Lower lobe of right lung (tissue), 2 donors: Measurements from ENCODE around the gene UBAP1. TPM values are rescaled to one million over a fixed set of nuclear protein-coding genes. Genes with fewer than 3 reads are reported as not detected.
"Not testable (repeated sequence)": the region's sequence is repeated elsewhere in the genome, so short reads cannot be mapped to it uniquely, and the experiment has no call there.

Experiments used
- ATAC-seq, 2 donors: fragments of 200-7000 bp; cut with Tn5 transposase; one replicate each; pipeline ENCODE4 v1.9.1; 2020 to 2022; ENCODE audit warnings: mild to moderate bottlenecking in 2 of 2, moderate library complexity in 2 of 2
- DNase-seq: peaks from one replicate; pipeline ENCODE4 v3.0.0-alpha.2; 2020
- H3K27ac ChIP-seq: fragments of 200-600 bp; one replicate; pipeline ENCODE4 v1.8.0; 2022
- H3K27me3 ChIP-seq: fragments of 200-600 bp; one replicate; pipeline ENCODE4 v1.8.0; 2022; ENCODE audit warnings: low read depth
- H3K36me3 ChIP-seq: fragments of 200-600 bp; one replicate; pipeline ENCODE4 v1.8.0; 2022; ENCODE audit warnings: mild to moderate bottlenecking
- H3K4me1 ChIP-seq: fragments of 200-600 bp; one replicate; pipeline ENCODE4 v1.8.0; 2022
- H3K4me3 ChIP-seq: fragments of 200-600 bp; one replicate; pipeline ENCODE4 v1.8.0; 2022; ENCODE audit warnings: mild to moderate bottlenecking
- H3K9me3 ChIP-seq: fragments of 200-600 bp; one replicate; pipeline ENCODE4 v1.8.0; 2022
- intact Hi-C: fragments of 100-400 bp; cut with DNase I; formaldehyde crosslinking; loops from one replicate; pipeline ENCODE4 v1.11.0; 2022
- total RNA-seq: library from RNA; stranded (reverse); fragmentation: NEBNext Ultra II Directional; extraction: Animal tissue kit (Norgen Biotek cat#: 25700); gene quantifications from one replicate; pipeline ENCODE4 v1.2.1, GENCODE V29; 2021
- TF ChIP-seq, protein P1 (sequence below): fragments of 200-600 bp; IDR thresholded peaks from one replicate; pipeline ENCODE4 v1.8.0; 2022; ENCODE audit warnings: antibody characterized with exemption, mild to moderate bottlenecking
- donor health status: DM: no; HTN: yes; CAD: no; lungs with severe emphysema.

Gene UBAP1
- total RNA-seq, 1 donor from 2014 or later = 47.0 TPM

DNA sequence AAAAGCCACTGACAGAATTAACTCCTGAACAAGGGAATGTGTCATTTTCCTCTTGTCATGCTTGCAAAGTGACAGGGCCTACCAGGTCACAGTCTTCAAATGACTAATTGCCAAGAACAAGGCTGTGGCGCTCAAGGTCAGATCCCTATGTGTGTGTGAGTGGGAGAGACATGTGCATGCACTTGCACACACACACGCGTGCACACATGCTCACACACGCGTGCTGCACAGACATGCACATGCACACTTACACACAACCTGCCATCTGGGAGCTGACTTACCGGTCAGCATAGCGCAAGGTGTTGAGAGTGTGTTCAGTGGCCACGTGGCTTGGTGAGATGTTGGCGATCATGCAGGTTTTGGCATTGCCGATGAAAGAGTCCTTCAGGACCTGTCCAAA, 80.5 kb downstream of the UBAP1 start:
- Histone ChIP-seq H3K36me3 (peaks cover 9% of the 10 kb centered on the region), H3K4me3 (no peak overlapping the region), H3K9me3 (no peaks in the 10 kb centered on the region), H3K27me3 (no peaks in the 10 kb centered on the region), H3K27ac (no peak overlapping the region), H3K4me1 (peaks cover 8% of the 10 kb centered on the region)
- intact Hi-C loops = no loop called here
- ATAC-seq = no peak
- DNase-seq = no peak
- TF ChIP-seq, protein P1, sequence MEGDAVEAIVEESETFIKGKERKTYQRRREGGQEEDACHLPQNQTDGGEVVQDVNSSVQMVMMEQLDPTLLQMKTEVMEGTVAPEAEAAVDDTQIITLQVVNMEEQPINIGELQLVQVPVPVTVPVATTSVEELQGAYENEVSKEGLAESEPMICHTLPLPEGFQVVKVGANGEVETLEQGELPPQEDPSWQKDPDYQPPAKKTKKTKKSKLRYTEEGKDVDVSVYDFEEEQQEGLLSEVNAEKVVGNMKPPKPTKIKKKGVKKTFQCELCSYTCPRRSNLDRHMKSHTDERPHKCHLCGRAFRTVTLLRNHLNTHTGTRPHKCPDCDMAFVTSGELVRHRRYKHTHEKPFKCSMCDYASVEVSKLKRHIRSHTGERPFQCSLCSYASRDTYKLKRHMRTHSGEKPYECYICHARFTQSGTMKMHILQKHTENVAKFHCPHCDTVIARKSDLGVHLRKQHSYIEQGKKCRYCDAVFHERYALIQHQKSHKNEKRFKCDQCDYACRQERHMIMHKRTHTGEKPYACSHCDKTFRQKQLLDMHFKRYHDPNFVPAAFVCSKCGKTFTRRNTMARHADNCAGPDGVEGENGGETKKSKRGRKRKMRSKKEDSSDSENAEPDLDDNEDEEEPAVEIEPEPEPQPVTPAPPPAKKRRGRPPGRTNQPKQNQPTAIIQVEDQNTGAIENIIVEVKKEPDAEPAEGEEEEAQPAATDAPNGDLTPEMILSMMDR = no peak

DNA sequence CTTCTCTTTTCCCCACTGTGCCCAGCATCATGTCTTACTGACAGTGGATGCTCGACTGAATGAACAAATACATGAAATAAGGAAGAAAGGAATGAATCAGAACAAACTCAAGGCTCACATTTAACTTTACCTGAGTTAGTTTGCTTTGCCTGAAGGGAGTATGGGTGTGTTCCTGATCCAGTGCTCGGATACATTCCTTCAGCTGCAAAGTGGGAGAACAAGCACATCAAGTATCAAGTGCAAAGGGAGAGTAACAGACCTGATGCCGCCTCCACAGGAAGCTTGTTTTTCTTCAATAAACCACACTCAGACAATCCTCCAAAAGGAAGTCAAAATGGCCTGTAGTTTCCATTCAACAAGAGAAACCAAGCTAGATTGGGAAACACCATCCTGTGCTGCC, 84.1 kb downstream of the UBAP1 start:
- Histone ChIP-seq H3K36me3 (no peaks in the 10 kb centered on the region), H3K27me3 (no peaks in the 10 kb centered on the region), H3K9me3 (no peaks in the 10 kb centered on the region), H3K27ac (no peak overlapping the region), H3K4me1 (no peaks in the 10 kb centered on the region), H3K4me3 (no peak overlapping the region)
- intact Hi-C loops = no loop called here
- DNase-seq (no peak), ATAC-seq (no peak)
- TF ChIP-seq, protein P1 = no peak

DNA sequence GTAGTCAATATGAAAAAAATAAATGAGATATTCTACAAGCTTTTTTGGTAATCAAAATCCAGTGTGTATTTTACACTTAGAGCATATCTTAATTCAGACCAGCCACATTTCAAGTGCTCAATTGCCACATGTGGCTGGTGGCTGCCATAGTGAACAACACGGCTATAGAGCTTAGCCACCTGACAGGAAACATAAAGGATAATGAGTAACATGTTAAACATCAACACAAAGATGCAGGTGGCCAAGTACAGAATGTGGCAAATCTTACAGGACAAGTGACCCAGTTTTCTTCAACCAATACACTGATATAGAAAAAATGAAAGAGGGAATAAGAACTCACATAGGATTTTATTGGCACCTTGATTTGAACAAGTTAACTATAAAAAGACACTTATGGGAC, 88.8 kb downstream of the UBAP1 start:
- Histone ChIP-seq H3K9me3 (no peaks in the 10 kb centered on the region), H3K36me3 (no peaks in the 10 kb centered on the region), H3K27ac (no peak overlapping the region), H3K27me3 (no peaks in the 10 kb centered on the region), H3K4me3 (no peak overlapping the region), H3K4me1 (no peaks in the 10 kb centered on the region)
- TF ChIP-seq, protein P1 = no peak
- ATAC-seq (no peak), DNase-seq (no peak)
- intact Hi-C loops = no loop called here

DNA sequence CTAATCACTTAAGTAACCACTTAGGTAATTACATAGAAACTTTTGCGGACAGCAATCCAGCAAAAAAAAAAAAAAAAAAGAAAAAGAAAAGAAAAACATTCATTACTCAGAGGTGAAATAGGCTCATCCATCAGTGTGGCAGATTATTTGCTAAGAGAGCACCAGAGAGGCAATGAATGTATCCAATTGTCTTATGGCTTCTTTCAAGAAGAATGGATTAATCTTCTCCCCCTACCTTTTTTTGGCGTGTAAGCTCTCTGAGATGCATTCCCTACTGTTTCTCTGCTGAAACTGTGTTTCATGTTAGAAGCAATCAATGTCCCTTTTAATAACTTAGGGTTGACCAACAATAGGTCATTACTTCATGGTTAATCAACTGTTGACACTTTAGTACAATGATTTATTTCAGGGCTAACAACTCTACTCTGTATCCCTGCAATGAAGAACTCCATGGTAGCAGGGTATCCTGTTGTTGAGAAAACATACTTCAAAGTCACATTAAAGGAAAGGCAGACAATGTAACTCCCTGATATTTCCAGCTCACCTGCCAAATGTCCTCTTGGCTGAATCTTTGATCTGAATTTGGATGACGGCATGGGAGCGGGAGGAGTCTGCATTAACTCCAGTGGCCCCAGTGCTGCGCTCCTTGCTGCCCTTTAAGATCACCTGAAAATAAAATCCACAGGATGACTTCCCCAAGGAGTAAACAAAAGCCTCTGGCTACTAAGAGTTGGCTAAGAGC, 92.6 kb downstream of the UBAP1 start:
- no peaks in the 10 kb centered on the region for H3K9me3 ChIP-seq
- H3K27ac ChIP-seq = no peak overlapping the region
- H3K4me3 ChIP-seq = no peak overlapping the region
- TF ChIP-seq, protein P1 = no peak
- H3K36me3 ChIP-seq = no peaks in the 10 kb centered on the region
- intact Hi-C loops = no loop called here
- H3K27me3 ChIP-seq = no peaks in the 10 kb centered on the region
- no peaks in the 10 kb centered on the region for H3K4me1 ChIP-seq
- ATAC-seq (no peak), DNase-seq (no peak)

DNA sequence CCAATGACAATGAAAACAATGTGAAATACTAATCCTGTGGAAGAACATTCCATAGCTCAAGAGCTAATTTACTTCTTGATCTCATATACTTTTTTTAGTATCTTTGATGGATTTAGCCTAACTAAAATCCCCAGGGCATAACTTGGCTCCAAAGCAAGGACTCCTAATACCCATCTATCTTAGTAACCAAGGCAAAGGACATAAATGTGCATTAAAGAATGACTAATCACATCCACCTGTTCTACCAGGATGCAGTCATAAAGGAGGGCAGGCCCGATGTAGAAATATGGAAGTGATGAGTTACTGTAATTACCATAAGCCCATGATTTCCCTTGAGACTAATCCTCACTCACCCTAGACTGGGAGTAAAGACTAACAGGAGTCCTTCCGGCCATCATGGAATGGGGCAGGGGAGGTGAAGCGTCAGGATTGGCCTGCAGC, 93.3 kb downstream of the UBAP1 start:
- DNase-seq = no peak
- no peak overlapping the region for H3K27ac ChIP-seq
- H3K4me1 ChIP-seq = no peaks in the 10 kb centered on the region
- H3K4me3 ChIP-seq = no peak overlapping the region
- intact Hi-C loops = no loop called here
- H3K27me3 ChIP-seq = no peaks in the 10 kb centered on the region
- H3K9me3 ChIP-seq = no peaks in the 10 kb centered on the region
- H3K36me3 ChIP-seq = no peaks in the 10 kb centered on the region
- no peak for ATAC-seq
- TF ChIP-seq, protein P1 = no peak

DNA sequence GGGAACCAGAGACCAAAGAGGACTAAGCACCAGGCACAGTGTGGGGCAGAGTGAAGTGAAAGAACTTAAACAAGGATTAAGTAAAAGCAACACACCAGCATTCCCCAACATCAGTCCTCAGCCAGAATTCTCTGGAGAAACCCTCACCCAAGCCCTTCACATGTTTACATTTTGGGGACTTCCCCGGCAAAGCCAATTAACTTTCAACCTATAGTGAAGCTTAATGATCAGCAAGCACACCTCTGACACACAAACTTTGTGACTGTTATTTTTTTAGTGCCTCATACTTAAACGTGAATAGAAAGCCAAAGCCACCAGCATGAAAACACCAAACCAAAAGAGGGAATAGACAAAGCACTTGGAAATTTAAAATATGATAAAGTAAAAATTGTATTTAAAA, 94.7 kb downstream of the UBAP1 start:
- H3K27me3 ChIP-seq, H3K36me3 ChIP-seq, DNase-seq, intact Hi-C loops, H3K9me3 ChIP-seq, H3K4me1 ChIP-seq, H3K4me3 ChIP-seq, H3K27ac ChIP-seq, ATAC-seq: not testable (repeated sequence)
